ENCODE measurements around the gene TERT. TPM values are rescaled to one million over a fixed set of nuclear protein-coding genes. Genes with fewer than 3 reads are reported as not detected.

TERT gene
- total RNA-seq, 3 donors from 2014 or later = under 0.01 TPM; not detected in 2

- H3K9me3 ChIP-seq = no peaks in the 10 kb centered on the region
- H3K4me1 ChIP-seq = no peaks in the 10 kb centered on the region
- intact Hi-C loops (cut with DNase I; ENCODE audit: low total_unique reads) = no loop called here
- H3K4me3 ChIP-seq = no peak overlapping the region
- no peak overlapping the region for H3K27ac ChIP-seq
- H3K27me3 ChIP-seq = no peaks in the 10 kb centered on the region
- TF ChIP-seq CTCF (IDR thresholded peaks at IDR 0.05) = no peak
- no peak for TF ChIP-seq POLR2A (IDR thresholded peaks at IDR 0.05)
- no peak for TF ChIP-seq POLR2AphosphoS5 (IDR thresholded peaks at IDR 0.05)
- DNase-seq (ENCODE audit: low spot score in 2 of 2) = no peak
- H3K36me3 ChIP-seq = no peaks in the 10 kb centered on the region
Measured at GRCh38 chr5:1304033-1304432, 9.2 kb upstream of the TERT start.

- Histone ChIP-seq H3K27ac (no peak overlapping the region), H3K4me3 (no peak overlapping the region), H3K9me3 (no peaks in the 10 kb centered on the region), H3K27me3 (no peaks in the 10 kb centered on the region), H3K36me3 (no peaks in the 10 kb centered on the region), H3K4me1 (no peaks in the 10 kb centered on the region)
- intact Hi-C loops (cut with DNase I; ENCODE audit: low total_unique reads) = no loop called here
- no peak for DNase-seq (ENCODE audit: low spot score in 2 of 2)
- TF ChIP-seq POLR2A (IDR thresholded peaks at IDR 0.05) (no peak), CTCF (IDR thresholded peaks at IDR 0.05) (no peak), POLR2AphosphoS5 (IDR thresholded peaks at IDR 0.05) (no peak)
Measured at GRCh38 chr5:1302258-1302657, 7.4 kb upstream of the TERT start.

GRCh38 chr5:1300581-1301083 is 5.8 kb upstream of the TERT start:
- Histone ChIP-seq H3K27ac (no peak overlapping the region), H3K9me3 (no peaks in the 10 kb centered on the region), H3K36me3 (no peaks in the 10 kb centered on the region), H3K4me3 (no peak overlapping the region), H3K4me1 (no peaks in the 10 kb centered on the region), H3K27me3 (peaks cover 0 to 2% of the 10 kb centered on the region in 2 donors)
- DNase-seq (ENCODE audit: low spot score in 2 of 2) = peak in 1 of 2 donors; percentile 48
- intact Hi-C loops (cut with DNase I; ENCODE audit: low total_unique reads) = no loop called here
- TF ChIP-seq POLR2A (IDR thresholded peaks at IDR 0.05) (no peak), POLR2AphosphoS5 (IDR thresholded peaks at IDR 0.05) (no peak), CTCF (IDR thresholded peaks at IDR 0.05) (no peak)

- intact Hi-C loops (cut with DNase I; ENCODE audit: low total_unique reads) = no loop called here
- no peaks in the 10 kb centered on the region for H3K9me3 ChIP-seq
- no peak for DNase-seq (ENCODE audit: low spot score in 2 of 2)
- H3K27ac ChIP-seq = no peak overlapping the region
- H3K27me3 ChIP-seq = peaks cover 2 to 9% of the 10 kb centered on the region in 2 donors
- peaks cover 0 to 1% of the 10 kb centered on the region in 2 donors for H3K4me1 ChIP-seq
- no peak for TF ChIP-seq CTCF (IDR thresholded peaks at IDR 0.05)
- TF ChIP-seq POLR2AphosphoS5 (IDR thresholded peaks at IDR 0.05) = no peak
- TF ChIP-seq POLR2A (IDR thresholded peaks at IDR 0.05) = no peak
- no peaks in the 10 kb centered on the region for H3K36me3 ChIP-seq
- no peak overlapping the region for H3K4me3 ChIP-seq
Measured at GRCh38 chr5:1299961-1300360, 5.1 kb upstream of the TERT start.

GRCh38 chr5:1299511-1299850 is 4.6 kb upstream of the TERT start:
- Histone ChIP-seq H3K9me3 (no peaks in the 10 kb centered on the region), H3K27me3 (peaks cover 7 to 14% of the 10 kb centered on the region in 2 donors), H3K4me3 (no peak overlapping the region), H3K4me1 (peaks cover 0 to 5% of the 10 kb centered on the region in 2 donors), H3K27ac (no peak overlapping the region), H3K36me3 (no peaks in the 10 kb centered on the region)
- no peak for TF ChIP-seq POLR2A (IDR thresholded peaks at IDR 0.05)
- no peak for TF ChIP-seq POLR2AphosphoS5 (IDR thresholded peaks at IDR 0.05)
- no peak for TF ChIP-seq CTCF (IDR thresholded peaks at IDR 0.05)
- no peak for DNase-seq (ENCODE audit: low spot score in 2 of 2)
- intact Hi-C loops (cut with DNase I; ENCODE audit: low total_unique reads) = no loop called here

Data from breast epithelium (tissue), 4 donors.